Right hindlimb (tissue), 1 donor: Measurements from ENCODE around the gene TP53I11.

Source experiments
- DNase-seq: peaks from one replicate; pipeline ENCODE4 v3.0.0-alpha.2; 2018

Gene TP53I11

DNA sequence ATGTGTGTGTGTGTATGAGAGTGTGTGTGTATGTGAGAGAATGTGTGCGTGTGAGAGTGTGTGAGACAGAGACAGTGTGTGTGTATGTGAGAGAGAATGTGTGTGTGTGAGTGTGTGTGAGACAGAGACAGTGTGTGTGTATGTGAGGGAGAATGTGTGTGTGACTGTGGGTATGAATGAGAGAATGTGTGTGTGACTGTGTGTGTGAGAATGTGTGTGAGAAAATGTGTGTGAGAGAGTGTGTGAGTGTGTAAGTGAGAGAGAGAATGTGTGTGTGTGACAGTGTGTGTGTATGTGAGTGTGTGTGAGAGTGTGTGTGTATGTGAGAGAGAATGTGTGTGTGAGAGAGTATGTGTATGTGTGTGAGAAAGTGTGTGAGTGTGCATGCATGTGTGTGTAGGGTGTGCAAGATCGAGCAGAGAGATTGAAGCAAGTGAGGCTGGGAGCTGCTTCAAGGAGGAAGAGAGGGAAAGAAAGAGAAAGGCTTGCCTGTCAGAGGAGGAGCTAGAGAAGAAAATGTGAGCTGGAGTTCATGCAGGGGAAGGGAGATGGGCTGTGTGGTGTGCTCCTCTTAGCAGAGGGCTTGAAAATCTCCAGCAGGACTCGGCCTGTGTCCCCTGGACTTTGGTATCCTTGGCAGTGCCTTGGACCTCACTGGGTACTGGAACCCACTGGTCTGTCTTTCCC is 27.7 kb upstream of the TP53I11 start:
- DNase-seq, result no peak

DNA sequence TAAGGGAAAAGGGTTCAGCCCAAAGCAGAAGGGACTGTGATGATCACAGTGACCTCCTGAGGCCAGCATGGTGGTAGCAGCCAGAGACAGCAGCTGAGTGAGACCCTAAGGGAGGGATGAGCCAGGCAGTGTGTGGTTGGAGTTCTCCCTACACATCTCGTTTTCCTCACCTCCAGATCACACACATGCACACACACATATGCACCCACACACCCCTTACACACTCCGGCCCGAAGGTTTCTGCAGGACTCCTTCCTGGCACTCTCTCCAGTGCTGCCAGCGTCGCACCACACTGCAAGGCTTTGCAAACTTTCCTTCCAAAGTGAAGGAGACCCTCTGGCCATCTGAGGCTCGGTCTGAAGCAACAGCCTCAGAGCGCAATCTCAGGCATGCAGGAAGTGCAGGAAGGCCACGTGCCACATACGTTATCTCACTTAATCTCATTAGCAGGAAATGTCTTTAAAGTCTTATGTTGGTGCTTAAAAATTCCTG is 26.9 kb upstream of the TP53I11 start:
- DNase-seq, result no peak

DNA sequence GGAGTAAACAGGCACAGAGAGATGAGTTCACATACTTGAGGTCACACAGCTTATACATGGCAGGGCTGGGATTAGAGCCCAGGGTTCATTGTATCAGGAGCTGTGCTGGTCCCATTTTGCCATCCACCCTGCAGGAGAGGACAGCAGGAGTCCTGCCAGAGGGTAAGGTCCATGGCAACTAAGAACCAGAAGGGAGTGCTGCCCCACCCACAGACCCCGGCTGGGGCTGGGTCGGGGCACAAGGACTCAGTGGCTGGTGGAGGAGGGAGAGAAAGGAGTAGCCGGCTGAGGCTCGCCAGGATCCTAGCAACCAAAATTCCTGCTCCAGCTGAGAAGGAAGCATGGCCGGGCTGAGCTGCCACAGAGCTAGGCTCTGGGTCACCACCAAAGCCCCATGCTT is 25.9 kb upstream of the TP53I11 start:
- DNase-seq, result no peak

DNA sequence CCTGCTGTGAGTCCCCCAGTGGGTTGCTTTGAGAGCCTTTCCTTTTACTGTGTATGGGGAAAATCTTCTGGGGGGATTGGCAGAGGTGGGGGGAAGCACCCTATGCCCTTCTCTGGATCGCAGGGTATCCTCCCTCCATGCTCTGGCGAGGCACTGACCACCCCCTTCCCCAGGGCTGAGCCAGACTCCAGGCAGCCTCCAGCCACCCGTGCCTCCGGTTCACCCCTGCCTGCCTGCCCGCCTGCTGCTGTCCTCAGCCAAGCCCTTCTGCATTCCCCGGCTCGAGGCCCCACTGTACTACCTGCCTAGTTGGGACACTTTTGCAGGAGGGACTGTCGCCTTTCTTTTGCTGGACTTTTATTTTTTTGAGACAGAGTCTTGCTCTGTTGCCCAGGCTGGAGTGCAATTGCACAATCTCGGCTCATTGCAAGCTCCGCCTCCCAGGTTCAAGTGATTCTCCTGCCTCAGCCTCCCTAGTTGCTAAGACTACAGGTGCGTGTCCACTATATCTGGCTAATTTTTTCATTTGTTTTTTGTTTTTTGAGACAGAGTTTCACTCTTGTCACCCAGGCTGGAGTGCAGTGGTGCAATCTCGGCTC is 23.8 kb upstream of the TP53I11 start:
- no peak for DNase-seq

DNA sequence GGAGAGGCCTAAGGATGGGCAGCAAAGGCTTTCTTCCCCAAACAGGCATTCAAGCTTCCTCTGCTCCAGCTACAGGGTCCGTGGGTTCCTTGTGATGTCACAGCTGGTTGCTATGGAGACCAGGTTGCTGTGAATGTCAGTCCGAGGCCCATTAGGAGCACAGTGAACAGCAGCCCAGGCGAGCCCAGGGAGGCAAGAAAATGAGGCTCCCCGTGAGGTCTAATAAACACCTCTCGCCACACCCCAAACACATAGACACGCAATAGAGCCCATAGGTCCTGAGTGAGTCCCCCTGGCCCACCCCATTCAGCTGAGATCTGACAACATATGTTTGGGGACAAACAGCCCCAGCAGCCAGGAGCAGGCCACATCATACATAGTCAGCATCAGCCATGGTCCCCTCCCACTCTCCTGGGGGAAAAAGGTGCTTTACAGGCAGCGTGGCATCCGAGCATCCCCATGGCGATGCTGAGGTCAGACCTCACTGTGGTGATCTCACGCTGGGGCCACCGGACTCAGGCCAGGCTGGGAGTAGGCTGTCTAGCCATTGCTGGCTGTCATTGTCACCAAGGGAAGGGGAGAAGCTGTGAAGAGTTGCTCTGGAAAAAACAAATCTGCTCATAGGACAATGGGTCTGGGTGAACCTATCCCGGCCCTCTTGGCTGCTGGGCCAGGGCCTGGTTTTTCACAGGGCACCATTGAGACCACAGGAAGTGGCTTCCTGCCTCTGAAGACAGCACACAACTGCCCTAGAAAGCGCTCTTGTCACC is 23.1 kb upstream of the TP53I11 start:
- no peak for DNase-seq

DNA sequence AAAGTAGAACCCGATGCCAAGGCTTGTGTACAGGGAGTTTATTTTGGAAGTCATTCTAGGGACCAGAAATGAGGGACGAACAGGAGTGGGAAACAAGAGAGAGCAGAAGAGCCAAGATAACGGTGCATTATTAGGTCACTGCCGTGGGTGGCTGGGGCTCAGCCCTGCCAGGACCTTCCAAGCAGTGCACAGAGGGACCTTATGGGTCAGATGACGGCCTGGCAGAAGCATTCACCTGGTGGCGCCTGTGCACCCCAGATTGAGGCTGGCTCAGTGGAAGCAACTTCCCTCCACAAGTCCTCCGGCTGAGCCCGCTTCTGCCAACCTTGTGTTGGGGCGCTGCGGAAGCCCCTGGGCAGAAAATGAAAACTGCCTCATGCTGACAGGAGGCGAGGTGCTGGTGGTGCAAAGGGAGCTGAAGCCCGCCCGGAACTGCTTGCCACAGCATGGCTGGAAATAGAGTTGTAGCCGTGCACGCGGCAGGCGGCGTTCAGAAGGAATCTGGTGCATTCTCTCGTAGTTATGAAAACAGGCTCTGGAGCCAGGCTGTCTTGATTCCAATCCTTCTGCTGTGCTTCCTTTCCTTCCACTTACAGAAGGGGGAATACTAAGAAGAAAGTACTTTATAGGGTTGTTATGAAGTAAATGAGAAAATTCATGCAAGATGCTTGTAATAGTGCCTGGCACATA is 22.2 kb upstream of the TP53I11 start:
- DNase-seq, result no peak

DNA sequence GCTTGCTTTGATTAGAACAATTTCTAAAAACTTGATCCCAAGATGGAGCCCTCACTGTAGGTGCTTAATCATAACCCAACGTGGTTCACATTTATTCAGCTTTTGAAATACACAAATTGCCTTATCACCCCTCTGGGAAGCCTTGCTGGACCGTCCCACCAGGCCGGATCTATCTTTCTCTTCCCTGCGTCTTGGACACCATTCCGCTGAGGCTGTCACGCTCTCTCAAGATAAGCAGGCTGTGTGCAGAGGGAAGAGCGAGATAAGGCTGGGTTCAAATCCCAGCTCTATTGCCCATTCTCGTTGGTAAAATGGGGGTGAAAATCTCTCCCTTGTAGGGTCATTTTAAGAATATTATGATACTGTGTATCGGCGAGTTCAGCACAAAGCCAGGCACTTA is 20.5 kb upstream of the TP53I11 start:
- no peak for DNase-seq

DNA sequence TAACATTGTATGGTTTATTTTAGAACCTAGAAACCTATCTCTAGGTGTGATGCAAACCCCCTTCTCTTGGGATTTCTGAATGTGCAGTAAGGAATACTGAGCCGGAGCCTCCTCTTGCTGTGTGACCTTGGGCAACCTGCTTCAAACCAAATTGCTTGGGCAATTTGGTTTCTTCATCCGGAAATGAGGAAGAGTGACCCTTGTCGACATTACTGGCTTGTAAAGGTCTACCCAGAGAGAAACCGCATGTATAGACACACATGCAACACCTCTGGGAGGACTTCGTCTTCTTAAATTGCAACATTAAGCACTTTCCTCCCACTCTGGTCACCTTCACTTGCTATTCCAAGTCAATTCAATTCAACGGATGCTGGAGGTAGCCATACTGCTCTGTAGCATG is 19.6 kb upstream of the TP53I11 start:
- no peak for DNase-seq

DNA sequence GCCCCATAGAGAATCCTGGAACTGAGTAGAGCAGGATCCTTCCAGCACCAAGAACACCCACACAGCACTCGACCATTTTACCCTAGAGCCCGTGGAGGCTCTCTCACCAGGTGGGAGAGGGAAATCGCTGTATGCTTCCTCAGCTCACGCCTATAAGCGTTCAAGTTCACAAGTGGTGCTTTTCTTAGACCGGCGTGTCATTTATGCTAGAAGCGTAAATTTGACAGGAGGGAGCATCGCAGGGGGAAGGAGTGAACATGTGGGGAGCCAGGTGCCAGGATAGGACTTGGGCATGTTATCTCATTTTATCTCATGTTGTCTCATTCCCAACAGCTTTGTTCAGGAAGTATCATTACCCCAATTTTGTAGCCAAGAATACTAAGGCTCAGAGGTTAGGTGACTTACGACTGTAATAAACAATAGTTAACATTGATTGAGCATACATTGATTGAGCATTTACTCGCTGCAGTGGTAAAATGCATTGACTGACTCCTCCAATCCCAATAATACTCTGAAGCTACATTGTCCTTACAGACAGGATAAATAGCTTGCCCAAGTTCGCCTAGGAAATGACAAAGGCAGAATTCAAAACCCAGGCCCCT is 19.1 kb upstream of the TP53I11 start:
- no peak for DNase-seq

DNA sequence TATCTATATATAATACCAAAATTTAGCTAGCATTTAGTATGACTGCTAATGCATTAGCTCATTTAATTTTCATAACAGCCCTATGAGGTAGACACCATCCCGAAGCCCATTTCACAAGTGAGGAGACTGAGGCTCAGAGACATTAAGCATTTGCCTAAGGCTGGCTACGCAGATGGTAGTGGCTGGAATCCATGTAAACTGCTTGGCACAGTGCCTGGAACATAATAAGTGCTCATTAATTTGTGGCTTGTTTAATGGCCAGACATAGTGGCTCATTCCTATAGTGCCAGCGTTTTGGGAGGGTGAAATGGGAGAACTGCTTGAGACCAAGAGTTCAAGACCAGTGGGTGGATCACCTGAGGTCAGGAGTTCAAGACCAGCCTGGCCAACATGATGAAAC is 17.8 kb upstream of the TP53I11 start:
- no peak for DNase-seq

DNA sequence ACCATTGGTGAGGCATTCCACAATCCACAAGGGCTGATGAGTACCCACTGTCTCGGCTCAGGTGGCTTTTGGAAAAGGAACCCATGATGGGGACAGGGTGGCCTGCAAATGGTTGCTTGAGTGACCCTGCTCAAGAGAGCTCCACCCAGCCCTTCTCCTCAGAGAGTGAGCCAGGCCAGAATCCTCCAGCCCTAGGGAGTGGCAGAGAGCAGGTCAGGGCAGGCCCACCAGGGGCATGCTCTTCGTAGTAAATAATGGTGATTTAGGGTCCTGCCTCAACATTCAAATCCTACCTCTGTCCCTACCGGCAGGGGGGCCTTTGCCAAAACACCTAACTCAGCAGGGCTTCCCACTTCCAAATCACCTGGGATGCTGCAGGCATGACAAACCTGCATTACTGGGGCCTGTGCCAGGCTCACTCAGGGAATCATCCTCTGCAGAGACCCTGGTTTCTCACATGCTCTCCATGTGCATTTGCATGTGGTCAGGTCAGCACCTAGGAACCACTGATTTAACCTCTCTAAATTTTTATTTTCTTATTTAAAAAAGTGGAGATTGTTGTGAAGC is 17.3 kb upstream of the TP53I11 start:
- DNase-seq, result no peak

DNA sequence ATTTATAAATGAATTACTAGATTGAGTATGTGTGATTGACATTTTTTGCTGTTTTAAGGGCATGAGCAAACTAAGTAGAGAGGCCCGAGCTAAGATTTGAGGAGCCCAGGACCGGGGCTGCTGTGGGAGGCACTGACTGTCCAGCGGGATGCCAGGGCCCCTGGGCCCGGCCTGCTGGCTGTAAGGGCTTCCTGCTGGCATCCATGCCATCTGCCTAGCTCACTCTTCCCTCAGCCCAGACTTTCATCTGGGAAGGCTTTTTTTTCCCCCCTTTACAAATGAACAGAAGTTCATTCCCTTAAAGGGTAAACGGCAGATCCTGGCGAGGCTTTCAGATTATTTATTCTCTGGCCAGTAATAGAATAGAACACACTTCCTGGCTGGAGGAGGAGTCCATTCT is 16.0 kb upstream of the TP53I11 start:
- DNase-seq, result no peak

DNA sequence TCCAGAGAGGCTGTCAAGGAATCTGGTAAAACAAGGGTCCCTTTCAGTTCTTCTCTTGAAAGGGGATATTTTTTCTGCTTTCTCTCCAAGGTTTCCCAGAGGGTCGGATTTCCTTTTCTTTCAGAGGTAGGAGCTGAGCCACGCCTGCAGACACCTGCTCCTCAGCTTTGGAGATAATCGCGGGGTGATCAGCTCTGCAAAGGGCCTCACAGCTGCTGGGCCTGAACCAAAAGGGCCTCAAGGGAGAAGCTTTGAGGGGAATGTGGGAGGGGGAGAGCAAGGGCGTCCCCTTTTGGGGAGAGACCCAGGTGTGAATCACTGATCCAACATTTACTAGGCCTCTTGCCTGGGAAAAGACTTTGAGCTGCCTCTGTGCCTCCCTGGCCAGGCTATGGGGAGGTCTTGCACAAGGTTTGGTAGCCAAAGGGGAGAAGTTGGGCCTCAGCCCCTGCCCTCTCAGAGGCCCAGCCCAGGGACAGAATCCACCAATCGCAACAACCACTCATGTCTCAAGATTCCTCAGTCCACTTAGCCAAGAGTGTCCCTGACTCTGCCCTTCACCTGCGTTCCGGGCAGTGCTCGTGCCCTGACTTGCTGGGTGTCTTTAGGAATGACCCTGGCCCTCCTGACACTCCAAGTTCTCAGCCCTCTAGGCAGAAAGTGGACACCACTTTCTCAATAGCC is 14.0 kb upstream of the TP53I11 start:
- no peak for DNase-seq

DNA sequence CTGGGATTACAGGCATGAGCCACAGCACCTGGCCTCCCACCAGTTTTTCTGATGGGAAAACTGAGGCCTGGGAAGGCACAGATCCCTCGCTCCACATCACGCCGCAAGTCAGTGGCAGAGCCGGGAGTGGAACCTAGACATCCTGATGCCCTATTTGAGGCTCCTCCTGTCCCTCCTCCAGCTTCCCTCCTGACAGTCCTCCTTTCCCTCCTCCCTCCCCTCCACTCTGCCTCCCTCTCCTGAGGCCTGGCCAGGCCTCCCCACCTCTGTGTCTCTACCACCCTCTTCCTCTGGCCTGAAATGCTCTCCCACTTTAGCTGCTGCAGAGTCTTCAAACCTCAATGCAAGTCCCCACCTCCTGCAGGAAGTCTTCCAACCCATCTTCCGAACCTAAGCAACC is 13.3 kb upstream of the TP53I11 start:
- no peak for DNase-seq

DNA sequence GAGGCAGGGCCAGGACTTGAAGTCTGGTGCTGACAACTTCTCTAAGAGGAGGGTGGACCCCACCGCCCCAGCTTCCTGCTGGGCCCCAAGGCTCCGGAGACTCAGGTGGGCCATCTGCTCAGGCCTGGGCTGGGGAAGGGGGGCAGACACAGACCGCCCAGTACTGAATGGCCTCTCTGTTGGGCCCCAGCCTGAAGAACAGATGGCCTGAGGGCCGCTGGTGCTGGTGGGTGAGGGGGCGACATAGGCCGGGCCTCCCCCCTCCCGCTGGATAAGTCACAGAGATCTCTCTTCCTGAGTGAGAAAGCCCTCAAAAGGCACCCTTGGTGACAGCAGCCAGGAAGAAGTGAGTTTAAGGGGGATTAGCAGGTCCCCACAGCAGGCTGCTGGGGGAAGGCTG is 12.5 kb upstream of the TP53I11 start:
- DNase-seq, result no peak

DNA sequence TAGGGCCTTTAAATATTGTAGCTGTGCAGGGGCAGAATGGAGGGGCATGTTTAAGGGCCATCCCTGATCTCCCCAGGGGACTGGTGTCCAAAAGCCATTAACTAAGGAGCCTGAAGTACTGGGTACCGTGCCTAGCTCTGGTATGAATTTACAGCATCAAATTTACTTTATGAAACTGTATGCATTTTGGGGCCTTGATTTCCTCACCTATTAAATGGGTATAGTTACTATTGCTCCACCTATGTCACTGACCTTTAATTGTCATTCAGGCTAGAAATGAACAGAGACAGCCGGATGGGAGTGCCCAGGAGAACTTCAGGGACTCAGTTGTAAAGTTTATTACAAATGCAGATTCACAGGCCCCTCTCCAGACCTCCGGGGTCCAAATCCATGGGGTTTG is 11.8 kb upstream of the TP53I11 start:
- DNase-seq, result no peak

DNA sequence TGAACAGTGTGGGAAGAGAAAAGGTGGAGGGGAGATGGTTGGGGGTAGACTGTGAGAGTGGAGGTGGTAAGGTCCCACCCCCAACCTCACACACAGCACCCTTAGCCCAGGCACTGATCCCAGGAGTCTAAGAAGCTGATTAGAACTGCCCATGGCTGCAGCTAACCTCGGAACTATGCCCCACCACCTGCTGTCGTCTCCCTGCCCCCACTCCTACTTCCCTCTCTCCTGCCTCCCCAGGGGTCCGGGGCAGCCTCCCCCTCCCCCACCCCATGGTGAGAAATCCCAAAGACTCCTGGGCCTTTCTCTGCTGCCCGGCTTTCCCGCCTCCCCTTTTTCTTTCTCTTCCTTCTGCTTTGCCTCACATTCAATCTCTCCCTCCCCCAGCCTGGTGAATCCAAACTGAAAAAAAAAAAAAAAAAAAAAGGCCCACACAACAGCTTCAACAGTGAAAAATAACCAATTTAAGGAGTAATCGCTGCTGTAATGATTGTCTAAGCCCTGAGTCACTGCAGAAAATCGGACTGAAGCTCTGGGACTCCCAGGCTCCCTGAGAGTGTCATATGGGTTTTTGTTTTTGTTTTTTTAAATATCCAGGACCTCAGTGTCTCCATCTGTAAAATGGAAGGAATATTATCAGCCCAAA is 9.6 kb upstream of the TP53I11 start:
- DNase-seq, result no peak

DNA sequence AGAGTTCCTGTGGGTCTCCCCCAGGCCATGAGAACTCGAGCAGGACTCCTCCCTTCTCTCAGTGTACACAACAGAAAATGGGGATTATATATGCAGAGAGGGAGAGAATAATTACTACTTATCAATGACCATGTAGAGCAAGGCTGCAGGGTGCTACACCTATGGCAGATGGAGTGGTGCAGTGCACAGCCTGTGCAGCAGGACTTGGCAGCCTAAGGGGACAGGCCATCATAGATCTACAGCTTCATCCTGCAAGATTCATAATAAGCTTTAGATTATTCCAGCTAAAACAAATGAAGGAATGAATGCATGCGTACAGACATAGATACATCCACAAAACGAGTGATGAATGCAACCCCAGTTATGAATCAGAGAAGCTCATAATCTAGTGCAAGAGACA is 8.4 kb upstream of the TP53I11 start:
- DNase-seq, result no peak

DNA sequence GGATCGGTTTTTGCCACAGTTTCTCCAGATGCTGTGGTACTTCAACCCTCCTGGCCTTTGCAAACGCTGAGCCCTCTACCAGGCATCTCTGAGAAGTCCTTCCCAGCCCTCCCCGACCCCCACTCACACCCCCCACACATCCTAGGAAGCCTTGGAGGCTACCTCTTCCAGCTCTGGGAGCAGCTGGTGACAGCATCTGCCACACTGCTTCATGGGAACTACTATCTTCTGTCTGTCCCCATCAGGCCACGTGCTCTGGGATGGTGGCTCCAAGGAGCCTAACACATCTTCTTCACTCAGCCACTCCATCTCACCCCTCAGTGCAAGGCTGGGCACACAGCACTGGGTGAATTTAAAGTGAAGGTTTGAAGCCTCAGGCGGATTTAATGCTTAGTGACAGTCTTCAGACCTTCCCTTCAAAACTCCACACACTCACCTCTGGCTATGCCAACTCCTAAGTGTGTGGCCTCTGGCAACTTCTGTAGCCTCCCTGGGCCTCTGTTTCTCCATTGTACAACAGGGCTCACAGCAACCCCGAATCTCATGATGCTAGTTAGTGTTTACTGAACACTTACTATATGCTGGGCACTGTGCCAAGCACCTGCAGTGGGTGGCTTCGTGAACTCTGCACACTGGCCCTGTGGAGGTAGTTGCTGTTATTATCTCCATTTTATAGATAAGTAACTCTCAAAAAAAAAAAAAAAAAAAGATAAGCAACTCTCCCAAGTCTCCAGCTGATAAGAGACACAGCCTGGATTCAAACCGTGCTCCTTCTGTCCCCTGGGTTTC is 7.3 kb upstream of the TP53I11 start:
- DNase-seq, result no peak

DNA sequence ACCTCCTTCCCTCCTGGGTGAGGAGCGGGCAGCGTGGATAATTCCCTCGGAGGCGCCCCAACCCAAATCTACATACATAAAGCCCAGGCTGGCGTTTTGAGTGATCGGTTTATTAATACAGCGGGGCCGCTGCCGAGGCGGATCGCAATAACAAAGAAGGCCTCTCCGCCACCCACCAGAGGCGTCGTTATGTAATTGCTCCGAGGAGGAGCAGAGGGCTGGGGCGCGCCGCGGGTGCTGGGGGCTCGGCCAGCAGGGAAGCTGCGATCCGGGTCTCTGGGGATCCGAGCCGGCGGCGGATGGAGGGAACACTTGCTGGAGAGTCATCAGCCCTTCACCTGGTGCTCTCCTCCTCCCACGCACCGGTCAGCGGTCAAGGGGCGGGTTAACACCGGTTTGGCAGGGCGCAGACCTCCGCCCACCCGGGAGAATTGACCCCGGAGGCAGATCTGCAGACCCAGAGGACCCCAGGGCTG is 6.4 kb upstream of the TP53I11 start:
- no peak for DNase-seq
